Measurements from ENCODE around the gene BRD9.
"Not testable (repeated sequence)": the region's sequence is repeated elsewhere in the genome, so short reads cannot be mapped to it uniquely, and the experiment has no call there.

Gene BRD9

GRCh38 chr5:843926-844325, 48.7 kb downstream of the BRD9 start:
- DNase-seq (ENCODE audit: low spot score), result not testable (repeated sequence)

GRCh38 chr5:843371-843770, 49.2 kb downstream of the BRD9 start:
- DNase-seq (ENCODE audit: low spot score), result not testable (repeated sequence)

GRCh38 chr5:842402-843221, 50.0 kb downstream of the BRD9 start:
- not testable (repeated sequence) for DNase-seq (ENCODE audit: low spot score)

DNA sequence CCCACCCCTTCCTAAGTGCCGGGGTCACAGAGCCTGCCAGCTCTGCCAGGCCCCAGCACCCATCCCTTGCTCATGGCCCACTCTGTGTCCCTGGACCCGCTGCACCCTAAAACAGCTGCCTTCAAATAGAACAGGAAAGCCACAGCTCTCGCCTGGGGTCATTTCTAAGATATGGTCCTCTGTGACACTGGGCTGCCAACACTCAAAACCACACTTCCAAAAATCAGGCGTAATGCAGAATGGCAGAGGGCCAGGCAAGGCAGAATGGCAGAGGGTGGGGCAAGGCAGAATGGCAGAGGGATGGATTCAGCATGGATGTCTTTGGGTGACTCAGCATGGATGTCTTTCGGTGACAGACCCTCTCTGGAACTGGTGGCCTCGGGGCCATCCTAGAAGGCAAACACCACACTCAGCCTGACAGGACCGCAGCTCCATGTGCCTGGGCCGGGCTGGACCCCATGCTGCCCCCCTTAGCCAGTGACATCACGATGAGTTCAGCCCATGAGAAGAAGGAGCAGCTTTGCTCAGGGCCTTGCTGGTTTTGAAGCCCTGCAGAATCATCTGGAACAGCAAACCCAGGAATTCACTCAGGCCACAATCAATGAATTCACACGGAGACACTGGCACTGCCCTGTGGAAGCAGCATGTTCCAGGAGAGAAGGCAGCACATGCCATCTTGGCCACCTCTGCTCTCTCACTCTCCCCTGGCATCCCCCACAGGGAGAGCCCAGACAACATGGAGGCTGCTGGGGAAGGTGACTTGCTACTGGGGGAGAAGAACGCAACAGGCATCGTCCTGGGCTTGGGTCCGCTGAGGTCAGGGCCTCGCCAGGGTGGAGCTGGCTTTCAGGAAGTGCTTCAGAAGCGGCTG, 50.8 kb downstream of the BRD9 start:
- DNase-seq (ENCODE audit: low spot score), result not testable (repeated sequence)

DNA sequence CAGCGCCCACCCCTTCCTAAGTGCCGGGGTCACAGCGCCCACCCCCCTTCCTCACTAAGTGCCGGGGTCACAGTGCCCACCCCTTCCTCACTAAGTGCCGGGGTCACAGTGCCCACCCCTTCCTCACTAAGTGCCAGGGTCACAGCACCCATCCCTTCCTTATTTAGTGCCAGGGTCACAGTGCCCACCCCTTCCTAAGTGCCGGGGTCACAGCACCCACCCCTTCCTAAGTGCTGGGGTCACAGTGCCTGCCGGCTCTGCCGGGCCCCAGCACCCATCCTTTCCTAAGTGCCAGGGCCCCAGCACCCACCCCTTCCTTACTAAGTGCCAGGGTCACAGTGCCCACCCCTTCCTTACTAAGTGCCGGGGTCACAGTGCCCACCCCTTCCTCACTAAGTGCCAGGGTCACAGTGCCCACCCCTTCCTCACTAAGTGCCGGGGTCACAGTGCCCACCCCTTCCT, 51.6 kb downstream of the BRD9 start:
- DNase-seq (ENCODE audit: low spot score), result not testable (repeated sequence)

- not testable (repeated sequence) for DNase-seq (ENCODE audit: low spot score)
These were observed 52.3 kb downstream of the BRD9 start for GRCh38 chr5:840118-840973.

DNA sequence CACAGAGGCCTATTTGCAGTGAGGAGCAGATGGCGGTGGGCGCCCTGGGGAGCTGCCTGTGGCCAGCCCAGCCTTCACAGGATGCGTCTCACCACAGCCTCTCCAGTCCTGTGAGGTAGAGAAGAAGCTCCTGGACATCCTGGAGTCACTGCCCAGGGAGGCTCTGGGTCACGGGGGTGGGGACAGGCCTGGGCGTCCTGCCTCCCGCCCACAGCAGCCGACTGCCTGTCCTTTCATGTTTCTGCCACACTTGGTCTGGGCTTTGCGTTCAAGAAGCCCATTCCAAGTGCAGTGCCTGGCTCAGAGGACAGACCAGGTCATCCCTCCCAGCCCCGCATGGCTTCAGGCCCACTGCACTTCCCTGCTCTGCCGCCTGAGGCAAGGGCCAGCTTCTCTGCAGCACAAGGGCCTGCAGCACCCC, 54.2 kb downstream of the BRD9 start:
- not testable (repeated sequence) for DNase-seq (ENCODE audit: low spot score)

DNA sequence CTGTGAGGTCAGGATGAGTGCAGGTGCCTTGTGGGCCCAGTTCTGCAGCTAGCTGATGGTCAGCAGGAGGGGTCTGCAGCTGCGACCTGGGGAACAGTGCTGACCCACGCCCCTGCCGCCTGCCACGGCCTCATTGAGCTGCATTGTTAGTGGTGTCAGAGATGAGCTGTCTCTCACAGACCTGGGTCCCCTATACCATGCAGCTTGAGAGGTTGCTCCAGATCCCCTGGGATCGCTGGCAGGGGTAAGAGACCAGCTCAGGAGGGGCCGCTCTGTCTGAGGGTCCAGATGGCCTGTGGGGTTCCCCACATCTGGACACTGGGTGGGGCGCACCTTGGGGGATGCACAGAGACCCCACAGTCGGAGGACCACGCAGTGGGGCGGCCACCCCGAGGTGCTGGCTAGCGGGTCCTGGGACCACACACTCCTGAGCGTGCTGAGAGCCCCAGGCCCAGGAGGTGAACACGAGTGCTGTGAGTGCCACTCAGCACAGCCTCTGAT, 54.9 kb downstream of the BRD9 start:
- DNase-seq (ENCODE audit: low spot score), result not testable (repeated sequence)

- DNase-seq (ENCODE audit: low spot score), result not testable (repeated sequence)
These were observed 56.5 kb downstream of the BRD9 start for GRCh38 chr5:835933-836612.

DNA sequence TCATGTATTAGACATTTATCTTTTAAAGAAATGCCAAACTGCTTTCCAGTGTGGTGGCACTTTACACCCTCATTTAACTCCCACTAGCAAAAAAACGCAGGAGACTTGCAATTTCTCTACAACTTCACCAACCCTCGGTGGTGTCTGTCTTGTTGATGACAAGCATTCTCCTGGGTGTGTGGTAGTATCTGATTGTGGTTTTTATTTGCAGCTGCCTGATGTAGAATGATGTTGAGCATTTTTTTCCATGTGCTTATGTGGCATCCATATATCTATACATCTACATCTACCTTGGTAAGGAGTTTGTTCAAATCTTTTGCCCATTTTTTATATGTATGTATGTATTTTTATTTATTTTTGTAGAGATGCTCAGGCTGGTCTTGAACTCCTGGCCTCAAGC, 58.6 kb downstream of the BRD9 start:
- DNase-seq (ENCODE audit: low spot score), result not testable (repeated sequence)

DNA sequence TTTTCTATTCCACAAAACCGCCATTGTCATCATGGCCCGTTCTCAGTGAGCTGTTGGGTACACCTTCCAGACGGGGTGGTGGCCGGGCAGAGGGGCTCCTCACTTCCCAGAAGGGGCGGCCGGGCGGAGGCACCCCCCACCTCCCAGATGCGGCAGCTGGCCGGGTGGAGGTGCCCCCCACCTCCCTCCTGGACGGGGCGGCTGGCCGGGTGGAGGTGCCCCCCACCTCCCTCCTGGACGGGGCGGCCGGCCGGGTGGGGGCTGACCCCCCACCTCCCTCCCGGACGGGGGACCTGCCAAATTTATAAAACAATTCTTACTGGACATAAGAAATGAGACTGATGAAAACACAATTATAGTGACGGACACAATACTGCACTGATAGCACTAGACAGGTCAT, 64.4 kb downstream of the BRD9 start:
- DNase-seq (ENCODE audit: low spot score), result not testable (repeated sequence)

DNA sequence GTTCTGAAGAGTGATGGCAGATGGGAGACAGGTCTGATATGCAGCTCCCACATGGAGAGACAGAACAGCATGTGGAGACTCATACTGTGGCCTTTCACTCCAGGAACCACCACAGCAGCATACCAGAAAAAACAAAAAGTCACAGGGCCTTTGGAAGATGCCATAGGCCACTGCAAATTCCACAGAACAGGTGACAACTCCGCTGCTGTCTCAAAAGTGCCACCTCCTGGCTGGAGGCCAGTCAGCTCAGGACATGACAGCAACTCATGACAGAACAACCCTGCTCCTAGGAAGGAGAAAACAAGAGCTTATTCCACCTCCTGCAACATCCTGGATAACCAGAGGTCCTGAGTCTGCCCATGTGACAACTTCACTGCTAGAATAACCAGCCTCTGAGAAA, 67.1 kb downstream of the BRD9 start:
- not testable (repeated sequence) for DNase-seq (ENCODE audit: low spot score)

GRCh38 chr5:821504-821903, 71.1 kb downstream of the BRD9 start:
- no peak for DNase-seq (ENCODE audit: low spot score)

- no peak for DNase-seq (ENCODE audit: low spot score)
These were observed 72.4 kb downstream of the BRD9 start for GRCh38 chr5:820245-820644.

DNA sequence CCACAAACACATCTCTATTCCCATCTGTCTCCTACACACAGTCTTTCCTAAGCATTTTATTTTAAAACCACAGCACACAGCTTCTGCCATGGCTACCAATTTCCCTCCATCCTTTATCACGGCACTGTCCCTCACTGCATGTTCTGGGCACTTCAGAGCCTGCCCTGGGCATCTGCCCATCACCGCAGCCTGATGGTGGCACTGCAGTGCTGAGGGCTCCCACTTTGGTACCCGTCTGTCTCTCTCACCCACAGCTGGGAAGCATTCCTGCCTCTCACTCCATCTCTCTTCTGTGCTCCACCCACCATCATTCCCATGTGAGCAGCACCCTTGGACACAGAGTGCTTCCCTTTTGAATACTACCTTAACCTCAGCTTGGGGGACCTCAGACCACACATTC, 73.5 kb downstream of the BRD9 start:
- no peak for DNase-seq (ENCODE audit: low spot score)

DNA sequence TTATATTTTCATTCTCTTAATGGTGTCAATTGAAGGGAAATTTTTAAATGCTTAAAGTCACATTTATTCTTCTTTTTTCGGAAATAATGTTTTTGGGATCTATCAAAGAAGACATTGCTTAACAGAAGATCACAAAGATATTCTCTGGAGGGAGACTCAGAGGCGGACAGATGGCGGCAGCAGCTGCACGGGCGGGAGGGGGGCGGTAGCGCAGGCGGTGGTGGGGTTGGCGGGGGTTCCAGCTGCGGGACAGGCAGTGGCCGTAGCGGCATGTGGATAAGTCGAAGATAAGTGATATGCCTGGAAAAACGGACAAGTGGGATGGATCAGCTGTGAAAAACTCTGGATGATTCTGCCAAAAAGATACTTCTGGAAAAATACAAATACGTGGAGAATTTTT, 76.4 kb downstream of the BRD9 start:
- DNase-seq (ENCODE audit: low spot score), result no peak

DNA sequence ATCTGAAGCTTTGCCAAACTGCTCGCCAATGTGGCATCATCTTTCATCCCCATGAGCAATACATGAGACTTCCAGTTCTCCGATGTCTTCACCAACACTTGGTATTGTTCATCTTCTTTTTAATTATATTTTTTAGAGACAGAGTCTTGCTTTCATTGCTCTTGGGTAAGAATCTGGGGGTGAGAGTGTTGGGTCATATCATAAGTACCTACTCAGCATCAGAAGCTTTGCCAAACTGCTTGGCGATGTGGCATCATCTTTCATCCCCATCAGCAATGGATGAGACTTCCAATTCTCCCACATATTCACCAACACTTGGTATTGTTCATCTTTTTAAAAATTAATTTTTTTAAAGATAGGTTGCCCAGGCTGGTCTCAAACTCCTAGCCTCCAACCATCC, 77.2 kb downstream of the BRD9 start:
- no peak for DNase-seq (ENCODE audit: low spot score)

All from putamen (tissue), 1 donor.